Putamen (tissue), 1 donor: ENCODE results near the gene KRTAP19-5.
"Not testable (repeated sequence)": the region's sequence is repeated elsewhere in the genome, so short reads cannot be mapped to it uniquely, and the experiment has no call there.

Source experiments
- DNase-seq: peaks from one replicate; pipeline ENCODE4 v3.0.0-alpha.2; 2016; ENCODE audit warnings: low spot score

The KRTAP19-5 gene

GRCh38 chr21:30502041-30502440 is at the start of gene KRTAP19-5:
TSS of gene KRTAP19-5 (minus strand) at chr21:30502141. CDS start at chr21:30502090, 51 bp downstream.
- no peak for DNase-seq

- DNase-seq: no peak
Measured at GRCh38 chr21:30541764-30542163, 39.8 kb upstream of the KRTAP19-5 start, which contains the start of gene KRTAP19-6. TSS of gene KRTAP19-6 (minus strand) at chr21:30541864. CDS start at chr21:30541833, 31 bp downstream.

- DNase-seq: no peak
Measured at GRCh38 chr21:30518876-30519275, 16.9 kb upstream of the KRTAP19-5 start.

GRCh38 chr21:30515681-30516080 is 13.7 kb upstream of the KRTAP19-5 start:
- DNase-seq: no peak

GRCh38 chr21:30505621-30506205 is 3.8 kb upstream of the KRTAP19-5 start:
- not testable (repeated sequence) for DNase-seq

GRCh38 chr21:30497065-30497464 is 4.9 kb downstream of the KRTAP19-5 start, which contains the start of gene KRTAP19-4:
TSS of gene KRTAP19-4 (minus strand) at chr21:30497165. CDS start at chr21:30497110, 55 bp downstream.
- DNase-seq: no peak

GRCh38 chr21:30491963-30492428 is 9.9 kb downstream of the KRTAP19-5 start, which contains the start of gene KRTAP19-3:
TSS of gene KRTAP19-3 (minus strand) at chr21:30492013. CDS start at chr21:30491957, 56 bp downstream.
- no peak for DNase-seq

GRCh38 chr21:30487336-30487735 is 14.6 kb downstream of the KRTAP19-5 start, which contains the start of gene KRTAP19-2:
TSS of gene KRTAP19-2 (minus strand) at chr21:30487436. CDS start at chr21:30487348, 88 bp downstream.
- DNase-seq: no peak

- no peak for DNase-seq
Measured at GRCh38 chr21:30486180-30486579, 15.8 kb downstream of the KRTAP19-5 start.

GRCh38 chr21:30482130-30482529 is 19.8 kb downstream of the KRTAP19-5 start:
- no peak for DNase-seq

- no peak for DNase-seq
Measured at GRCh38 chr21:30480145-30480544, 21.8 kb downstream of the KRTAP19-5 start, which contains the start of gene KRTAP19-1. TSS of gene KRTAP19-1 (minus strand) at chr21:30480367. CDS start at chr21:30480317, 50 bp downstream.

- DNase-seq: no peak
Measured at GRCh38 chr21:30479259-30479658, 22.7 kb downstream of the KRTAP19-5 start.

- DNase-seq: no peak
Measured at GRCh38 chr21:30478004-30478403, 23.9 kb downstream of the KRTAP19-5 start.

GRCh38 chr21:30468900-30469714 is 32.8 kb downstream of the KRTAP19-5 start:
- DNase-seq: no peak

GRCh38 chr21:30463713-30464112 is 38.2 kb downstream of the KRTAP19-5 start:
- DNase-seq: no peak
